Measurements from ENCODE around the gene SYTL3.
A peak's percentile ranks its signal among the peaks of the same experiment; 100 is the strongest.

The SYTL3 gene

DNA sequence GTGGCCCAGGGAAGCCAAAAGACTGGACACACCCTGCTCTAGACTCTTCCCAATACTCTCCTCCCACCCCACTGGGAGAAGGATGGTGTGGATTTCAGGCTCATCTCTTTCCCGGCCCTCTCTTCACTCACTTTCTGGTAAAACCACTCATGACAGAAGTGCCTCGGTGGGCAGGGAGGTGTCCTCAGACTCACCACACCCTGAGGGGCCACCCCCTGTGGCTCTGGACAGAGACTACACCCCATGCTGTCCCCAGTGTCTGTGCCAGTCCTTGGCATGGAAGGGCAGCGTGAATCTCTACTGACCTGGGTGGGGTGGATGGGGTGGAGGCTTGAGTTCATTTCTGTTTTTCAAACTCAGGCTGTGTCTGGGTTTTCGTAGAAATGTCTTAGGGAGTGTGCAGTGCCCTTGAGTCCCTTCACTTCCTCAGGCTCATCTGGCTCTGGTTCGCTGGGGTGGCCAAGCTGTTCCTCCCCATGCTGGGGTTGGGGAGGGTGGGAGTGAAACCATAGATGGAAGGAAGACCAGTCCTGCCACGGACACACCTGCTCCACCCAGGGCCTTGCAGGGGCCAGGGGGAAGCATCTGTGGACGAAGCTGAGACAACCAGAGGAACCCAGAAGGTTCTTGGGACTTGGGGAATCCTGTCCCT, 110.2 kb downstream of the SYTL3 start:
- no peaks in the 10 kb centered on the region for H3K27me3 Mint-ChIP-seq (ENCODE audit: low read depth)
- no peak overlapping the region for H3K4me3 Mint-ChIP-seq
- peak overlapping the region in 2 of 3 experiments; percentile 68 to 71 for H3K27ac Mint-ChIP-seq
- peaks cover 12% of the 10 kb centered on the region for H3K36me3 Mint-ChIP-seq (ENCODE audit: low read depth)
- H3K9me3 Mint-ChIP-seq: no peaks in the 10 kb centered on the region
- TF ChIP-seq, protein P1, sequence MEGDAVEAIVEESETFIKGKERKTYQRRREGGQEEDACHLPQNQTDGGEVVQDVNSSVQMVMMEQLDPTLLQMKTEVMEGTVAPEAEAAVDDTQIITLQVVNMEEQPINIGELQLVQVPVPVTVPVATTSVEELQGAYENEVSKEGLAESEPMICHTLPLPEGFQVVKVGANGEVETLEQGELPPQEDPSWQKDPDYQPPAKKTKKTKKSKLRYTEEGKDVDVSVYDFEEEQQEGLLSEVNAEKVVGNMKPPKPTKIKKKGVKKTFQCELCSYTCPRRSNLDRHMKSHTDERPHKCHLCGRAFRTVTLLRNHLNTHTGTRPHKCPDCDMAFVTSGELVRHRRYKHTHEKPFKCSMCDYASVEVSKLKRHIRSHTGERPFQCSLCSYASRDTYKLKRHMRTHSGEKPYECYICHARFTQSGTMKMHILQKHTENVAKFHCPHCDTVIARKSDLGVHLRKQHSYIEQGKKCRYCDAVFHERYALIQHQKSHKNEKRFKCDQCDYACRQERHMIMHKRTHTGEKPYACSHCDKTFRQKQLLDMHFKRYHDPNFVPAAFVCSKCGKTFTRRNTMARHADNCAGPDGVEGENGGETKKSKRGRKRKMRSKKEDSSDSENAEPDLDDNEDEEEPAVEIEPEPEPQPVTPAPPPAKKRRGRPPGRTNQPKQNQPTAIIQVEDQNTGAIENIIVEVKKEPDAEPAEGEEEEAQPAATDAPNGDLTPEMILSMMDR (IDR thresholded peaks at IDR 0.05; ENCODE audit: unreplicated experiment in 3 of 3): no peak
- H3K4me1 Mint-ChIP-seq: peaks cover 45% of the 10 kb centered on the region

DNA sequence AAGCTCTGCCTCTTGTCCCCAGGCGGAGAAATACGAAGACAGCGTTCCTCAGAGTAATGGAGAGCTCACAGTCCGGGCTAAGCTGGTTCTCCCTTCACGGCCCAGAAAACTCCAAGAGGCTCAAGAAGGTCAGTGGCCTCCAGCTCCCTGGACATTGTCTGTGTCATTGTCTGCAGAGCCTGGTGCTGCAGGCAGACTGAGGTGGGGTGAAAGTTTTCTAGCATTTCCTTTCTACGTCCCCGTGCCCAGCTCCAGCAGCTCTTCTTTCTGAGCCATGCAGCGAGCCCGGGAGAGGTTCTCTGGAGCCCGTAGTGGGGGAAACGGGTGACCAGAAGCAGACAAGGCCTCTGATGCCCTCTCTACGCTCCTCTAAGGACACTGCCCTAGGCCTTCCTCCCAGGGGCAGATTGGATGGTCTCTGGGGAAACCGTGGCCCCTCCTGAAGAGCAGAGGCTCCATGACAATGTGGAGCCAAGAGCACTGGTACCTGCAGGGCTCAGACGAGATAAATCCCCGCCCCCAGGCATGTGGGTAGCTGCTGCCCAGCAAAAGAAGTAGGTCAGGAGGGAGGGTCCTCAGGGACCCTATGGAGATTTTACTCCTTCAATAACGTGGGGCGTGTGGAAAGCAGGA, 110.9 kb downstream of the SYTL3 start:
- TF ChIP-seq, protein P1 (IDR thresholded peaks at IDR 0.05; ENCODE audit: unreplicated experiment in 3 of 3): no peak
- Mint-ChIP-seq H3K27me3 (ENCODE audit: low read depth) (no peaks in the 10 kb centered on the region), H3K27ac (no peak overlapping the region), H3K4me1 (peaks cover 43% of the 10 kb centered on the region), H3K36me3 (ENCODE audit: low read depth) (peaks cover 12% of the 10 kb centered on the region), H3K9me3 (no peaks in the 10 kb centered on the region), H3K4me3 (no peak overlapping the region)

DNA sequence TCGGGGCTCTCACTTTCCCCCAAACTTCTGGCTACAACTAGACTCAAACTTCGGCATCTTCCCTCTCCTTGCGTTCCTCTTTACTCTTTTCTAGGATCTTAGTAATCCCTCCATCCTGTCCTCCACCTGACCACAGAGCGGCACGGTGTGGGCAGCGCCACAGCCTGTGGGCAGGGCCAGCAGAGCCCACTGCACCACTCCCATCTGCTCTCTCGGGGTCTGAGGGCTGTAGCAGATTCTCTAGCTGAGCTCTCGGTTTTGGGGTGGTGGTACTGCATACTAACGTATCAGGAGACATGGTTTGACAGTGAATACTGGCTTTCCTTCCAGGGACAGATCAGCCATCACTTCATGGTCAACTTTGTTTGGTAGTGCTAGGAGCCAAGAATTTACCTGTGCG, 111.9 kb downstream of the SYTL3 start:
- Mint-ChIP-seq H3K4me1 (peaks cover 43% of the 10 kb centered on the region), H3K27ac (peak overlapping the region in 2 of 3 experiments; percentile 43 to 54), H3K27me3 (ENCODE audit: low read depth) (no peaks in the 10 kb centered on the region), H3K36me3 (ENCODE audit: low read depth) (peaks cover 18% of the 10 kb centered on the region), H3K4me3 (no peak overlapping the region), H3K9me3 (no peaks in the 10 kb centered on the region)
- TF ChIP-seq, protein P1 (IDR thresholded peaks at IDR 0.05; ENCODE audit: unreplicated experiment in 3 of 3): no peak

DNA sequence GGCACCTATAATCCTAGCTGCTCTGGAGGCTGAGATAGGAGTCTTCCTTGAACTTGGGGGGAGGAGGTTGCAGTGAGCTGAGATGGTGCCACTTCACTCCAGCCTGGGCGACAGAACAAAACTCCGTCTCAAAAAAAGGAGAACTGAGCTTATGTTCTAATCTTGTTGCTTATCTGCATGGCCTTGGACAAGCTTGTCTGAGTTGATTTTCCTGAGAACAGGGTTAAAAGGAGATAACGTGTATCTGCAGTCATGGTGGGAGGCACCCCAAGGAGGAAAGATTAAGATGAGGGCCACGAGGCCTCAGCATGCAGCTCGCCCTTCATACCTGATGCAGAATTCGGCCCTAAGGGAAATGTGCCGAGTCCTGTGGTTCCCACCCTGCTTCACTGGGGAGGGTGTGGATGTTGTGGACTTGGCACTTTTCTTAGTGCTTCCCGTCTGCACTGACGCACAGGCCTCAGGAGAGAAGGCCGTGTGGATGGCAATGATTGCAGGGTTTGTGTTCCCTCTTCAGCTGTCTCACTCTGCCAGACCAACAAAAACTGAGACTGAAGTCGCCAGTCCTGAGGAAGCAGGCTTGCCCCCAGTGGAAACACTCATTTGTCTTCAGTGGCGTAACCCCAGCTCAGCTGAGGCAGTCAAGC, 113.1 kb downstream of the SYTL3 start:
- H3K27me3 Mint-ChIP-seq (ENCODE audit: low read depth): no peaks in the 10 kb centered on the region
- TF ChIP-seq, protein P1 (IDR thresholded peaks at IDR 0.05; ENCODE audit: unreplicated experiment in 3 of 3): no peak
- no peak overlapping the region for H3K4me3 Mint-ChIP-seq
- H3K27ac Mint-ChIP-seq: peak overlapping the region; percentile 41 to 77 (median 43)
- H3K4me1 Mint-ChIP-seq: peaks cover 36% of the 10 kb centered on the region
- H3K9me3 Mint-ChIP-seq: no peaks in the 10 kb centered on the region
- H3K36me3 Mint-ChIP-seq (ENCODE audit: low read depth): peaks cover 29% of the 10 kb centered on the region

DNA sequence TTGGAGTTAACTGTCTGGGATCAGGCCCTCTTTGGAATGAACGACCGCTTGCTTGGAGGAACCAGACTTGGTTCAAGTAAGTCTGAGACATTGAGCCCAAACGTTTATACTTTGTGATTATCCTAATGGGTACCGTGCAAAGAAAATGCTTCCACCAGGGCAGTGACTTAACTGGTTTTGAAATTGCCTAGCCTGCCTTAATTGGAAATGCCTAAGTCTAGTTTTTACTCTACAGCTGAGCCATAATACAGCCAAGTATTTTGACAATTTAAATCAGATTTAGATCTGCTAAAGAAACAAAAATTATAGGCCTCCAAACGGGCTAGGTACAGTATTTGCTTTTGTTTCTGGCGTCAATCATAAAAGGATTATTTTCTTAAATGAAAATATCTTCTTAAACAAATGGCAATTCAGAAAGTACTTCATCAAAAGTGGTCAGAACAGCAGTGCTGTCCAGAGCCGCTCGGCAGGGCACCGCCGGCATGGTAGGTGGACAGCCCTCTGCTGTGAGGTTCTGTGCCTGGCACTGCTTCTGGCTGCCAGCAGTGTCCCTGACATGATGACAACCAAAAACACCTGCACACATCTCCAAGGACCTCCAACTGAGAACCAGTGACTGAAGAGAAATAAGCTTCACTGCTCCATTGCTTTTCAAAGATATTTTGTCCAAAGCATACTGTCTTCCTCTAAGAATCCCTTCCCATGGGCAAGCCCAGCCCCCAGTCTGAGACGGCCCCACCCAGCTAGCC, 113.8 kb downstream of the SYTL3 start:
- Mint-ChIP-seq H3K27ac (peak overlapping the region; percentile 41 to 77 (median 43)), H3K4me1 (peaks cover 35% of the 10 kb centered on the region), H3K9me3 (no peaks in the 10 kb centered on the region), H3K27me3 (ENCODE audit: low read depth) (no peaks in the 10 kb centered on the region), H3K4me3 (no peak overlapping the region), H3K36me3 (ENCODE audit: low read depth) (peaks cover 35% of the 10 kb centered on the region)
- TF ChIP-seq, protein P1 (IDR thresholded peaks at IDR 0.05; ENCODE audit: unreplicated experiment in 3 of 3): no peak
